GM19240 (cell line): Measurements from ENCODE around the gene CDK18.

ENCODE experiments used
- DNase-seq: peaks from one replicate; pipeline ENCODE4 v3.0.0; 2011; ENCODE audit warnings: low spot score; ENCODE audit not compliant: insufficient read length

CDK18 gene

GRCh38 chr1:205568469-205569361 is 64.2 kb downstream of the CDK18 start:
- no peak for DNase-seq

- no peak for DNase-seq
These were observed 65.1 kb downstream of the CDK18 start for GRCh38 chr1:205569411-205570172.

GRCh38 chr1:205570173-205570501 is 65.7 kb downstream of the CDK18 start:
- no peak for DNase-seq

- DNase-seq = no peak
These were observed 66.5 kb downstream of the CDK18 start for GRCh38 chr1:205570796-205571537.

GRCh38 chr1:205571747-205572146 is 67.3 kb downstream of the CDK18 start:
- DNase-seq = no peak

- DNase-seq = no peak
These were observed 68.0 kb downstream of the CDK18 start for GRCh38 chr1:205572421-205572820.

GRCh38 chr1:205575294-205575885 is 70.9 kb downstream of the CDK18 start:
- DNase-seq = no peak

- no peak for DNase-seq
These were observed 71.5 kb downstream of the CDK18 start for GRCh38 chr1:205576011-205576410.

- no peak for DNase-seq
These were observed 72.6 kb downstream of the CDK18 start for GRCh38 chr1:205576805-205577761.

GRCh38 chr1:205577874-205578658 is 73.6 kb downstream of the CDK18 start:
- no peak for DNase-seq

GRCh38 chr1:205578780-205579571 is 74.5 kb downstream of the CDK18 start:
- no peak for DNase-seq

GRCh38 chr1:205579711-205580110 is 75.2 kb downstream of the CDK18 start:
- no peak for DNase-seq

GRCh38 chr1:205580140-205580922 is 75.9 kb downstream of the CDK18 start:
- DNase-seq = no peak

GRCh38 chr1:205580923-205581180 is 76.4 kb downstream of the CDK18 start:
- no peak for DNase-seq

- DNase-seq = no peak
These were observed 77.0 kb downstream of the CDK18 start for GRCh38 chr1:205581321-205581980.

GRCh38 chr1:205582046-205582445 is 77.6 kb downstream of the CDK18 start:
- DNase-seq = no peak
